Measurements from ENCODE around the gene BDKRB1. TPM values are rescaled to one million over a fixed set of nuclear protein-coding genes. Genes with fewer than 3 reads are reported as not detected.
A peak's percentile ranks its signal among the peaks of the same experiment; 100 is the strongest.

Gene BDKRB1
- total RNA-seq, 2 experiments from 2014 or later, result not detected

DNA sequence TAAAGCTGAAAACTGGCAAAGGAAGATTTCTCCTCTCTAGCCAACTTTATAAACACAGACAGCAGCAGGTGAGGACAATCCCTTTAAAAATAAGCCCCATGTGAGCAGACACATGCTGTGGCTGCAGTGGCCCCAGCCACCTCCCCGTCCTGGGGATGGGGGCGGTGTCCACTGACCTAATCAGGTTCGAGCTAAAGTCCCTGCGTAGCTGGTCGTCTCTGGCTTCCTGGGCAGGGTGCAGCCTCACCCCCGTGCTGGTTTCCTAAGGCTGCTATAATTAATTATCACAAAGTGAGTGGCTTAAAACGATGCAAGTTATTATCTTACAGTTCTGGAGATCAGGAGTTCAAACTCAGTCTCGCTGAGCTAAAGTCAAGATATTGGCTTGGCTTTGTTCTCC, 1.0 kb downstream of the BDKRB1 start:
- Mint-ChIP-seq H3K4me3 (no peak overlapping the region), H3K9me3 (no peaks in the 10 kb centered on the region), H3K4me1 (no peaks in the 10 kb centered on the region), H3K27ac (no peak overlapping the region), H3K36me3 (ENCODE audit: low read depth) (no peaks in the 10 kb centered on the region), H3K27me3 (peaks cover 10% of the 10 kb centered on the region)
- ChIA-PET POLR2A (no interaction called here), CTCF (no interaction called here)
- no peak for DNase-seq

DNA sequence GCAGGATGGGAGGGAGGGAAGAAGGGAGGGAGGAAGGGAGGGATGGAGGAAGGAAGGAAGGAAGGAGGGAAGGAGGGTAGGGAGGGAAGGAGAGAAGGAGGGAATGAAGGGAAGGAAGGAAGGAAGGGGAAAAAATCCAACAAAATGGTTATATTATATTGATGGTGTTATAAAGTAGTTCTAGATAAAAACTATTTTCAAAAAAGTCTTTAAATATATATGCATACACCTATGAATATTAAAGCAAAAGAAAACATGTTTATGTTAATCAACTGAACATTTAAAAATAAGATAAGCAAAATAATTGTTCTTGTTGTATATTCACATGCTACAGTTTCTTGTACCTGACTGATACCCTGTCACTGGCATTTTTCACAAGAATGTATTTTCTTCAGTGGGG, 1.9 kb downstream of the BDKRB1 start:
- Mint-ChIP-seq H3K9me3 (no peaks in the 10 kb centered on the region), H3K36me3 (ENCODE audit: low read depth) (no peaks in the 10 kb centered on the region), H3K27ac (no peak overlapping the region), H3K4me1 (no peaks in the 10 kb centered on the region), H3K27me3 (peaks cover 10% of the 10 kb centered on the region), H3K4me3 (no peak overlapping the region)
- CTCF ChIA-PET, result no interaction called here
- POLR2A ChIA-PET, result no interaction called here
- no peak for DNase-seq

DNA sequence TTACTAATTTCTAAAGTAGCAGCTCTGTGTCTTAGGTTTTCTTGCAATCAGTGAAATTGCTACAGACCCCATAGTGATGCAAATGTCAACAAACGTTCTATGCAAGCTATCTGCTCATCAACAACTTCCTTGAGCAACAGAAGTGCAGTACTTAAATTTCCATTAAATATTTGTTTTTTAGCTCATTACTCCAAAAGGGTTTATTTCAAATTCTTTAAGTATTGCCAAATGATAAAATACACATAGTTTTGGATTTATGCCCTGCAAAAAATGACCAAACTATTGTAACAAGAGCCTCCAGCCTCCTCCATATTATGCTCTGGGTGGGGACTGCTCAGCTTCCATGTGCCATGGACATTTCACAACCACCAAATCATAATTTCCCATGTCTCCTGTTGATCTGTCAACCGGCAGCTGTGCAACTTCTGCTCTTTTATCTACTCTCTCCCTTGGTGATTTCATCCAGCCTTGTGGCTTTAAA, 4.4 kb downstream of the BDKRB1 start:
- Mint-ChIP-seq H3K9me3 (no peaks in the 10 kb centered on the region), H3K27ac (no peak overlapping the region), H3K27me3 (peaks cover 10% of the 10 kb centered on the region), H3K36me3 (ENCODE audit: low read depth) (no peaks in the 10 kb centered on the region), H3K4me3 (no peak overlapping the region), H3K4me1 (no peaks in the 10 kb centered on the region)
- DNase-seq, result no peak
- ChIA-PET POLR2A (no interaction called here), CTCF (no interaction called here)

DNA sequence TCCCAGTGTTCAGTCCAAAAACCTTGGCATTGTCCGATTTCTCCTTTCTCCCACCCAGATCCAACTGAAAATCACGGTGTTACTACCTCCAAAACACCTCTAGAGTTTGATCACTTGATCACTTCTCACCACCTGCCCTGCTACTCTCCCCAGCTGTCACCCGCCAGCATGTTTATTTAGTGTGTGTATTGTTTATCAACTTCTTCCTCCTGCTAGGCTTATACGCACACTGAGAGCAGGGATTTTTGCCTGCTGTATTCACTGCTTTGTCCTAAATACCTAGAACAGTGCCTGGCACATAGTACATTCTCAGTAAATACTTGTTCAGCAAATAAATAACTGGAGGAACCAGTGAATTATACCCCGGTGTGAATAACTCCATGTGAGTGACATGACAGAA, 5.0 kb downstream of the BDKRB1 start:
- Mint-ChIP-seq H3K4me1 (no peaks in the 10 kb centered on the region), H3K27ac (no peak overlapping the region), H3K4me3 (no peak overlapping the region), H3K9me3 (no peaks in the 10 kb centered on the region), H3K27me3 (peaks cover 10% of the 10 kb centered on the region), H3K36me3 (ENCODE audit: low read depth) (no peaks in the 10 kb centered on the region)
- no peak for DNase-seq
- ChIA-PET CTCF (no interaction called here), POLR2A (no interaction called here)

DNA sequence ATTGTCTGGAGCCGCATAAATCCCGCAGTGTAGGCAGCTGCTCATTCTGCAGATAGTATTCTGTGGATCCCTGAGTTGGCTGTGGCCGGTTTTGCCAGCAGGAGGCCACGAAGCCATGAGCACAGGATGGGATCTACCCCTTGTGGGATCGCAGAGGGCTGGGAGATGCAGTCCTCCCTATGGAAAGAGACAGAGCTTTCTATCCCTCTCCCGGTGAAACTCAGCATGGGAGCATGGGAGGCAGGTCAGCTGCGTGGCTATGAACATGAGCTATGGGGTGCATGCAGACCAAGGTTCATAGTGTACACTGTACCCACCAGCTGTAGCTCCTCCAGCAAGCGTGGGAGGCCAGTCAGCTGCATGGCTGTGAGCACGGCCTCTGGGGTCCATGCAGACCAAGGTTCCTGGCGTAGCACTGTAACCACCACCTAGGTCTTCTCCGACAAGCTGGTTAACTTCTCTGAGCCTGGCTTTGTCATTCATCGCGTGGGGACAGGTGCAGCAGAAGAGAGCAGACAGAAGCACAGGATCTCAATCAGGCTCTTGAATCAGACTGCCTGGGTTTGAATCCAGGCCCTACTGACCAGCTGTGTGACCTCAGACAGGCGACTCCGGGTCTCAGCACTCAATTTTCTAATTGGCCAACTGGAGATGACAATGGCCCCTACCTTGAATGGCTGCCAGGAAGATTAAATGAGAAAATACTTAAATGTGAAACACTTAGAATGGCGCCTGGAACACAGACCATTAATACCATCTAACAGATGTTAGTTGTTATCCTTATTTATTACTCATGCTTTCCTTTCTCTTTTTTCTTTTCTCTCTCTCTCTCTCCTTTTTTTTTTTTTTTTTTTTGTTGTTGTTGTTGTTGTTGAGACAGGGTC, 6.0 kb downstream of the BDKRB1 start:
- Mint-ChIP-seq H3K27me3 (peaks cover 10% of the 10 kb centered on the region), H3K4me3 (no peak overlapping the region), H3K4me1 (no peaks in the 10 kb centered on the region), H3K36me3 (ENCODE audit: low read depth) (no peaks in the 10 kb centered on the region), H3K27ac (no peak overlapping the region), H3K9me3 (no peaks in the 10 kb centered on the region)
- POLR2A ChIA-PET, result no interaction called here
- DNase-seq, result no peak
- CTCF ChIA-PET, result no interaction called here

DNA sequence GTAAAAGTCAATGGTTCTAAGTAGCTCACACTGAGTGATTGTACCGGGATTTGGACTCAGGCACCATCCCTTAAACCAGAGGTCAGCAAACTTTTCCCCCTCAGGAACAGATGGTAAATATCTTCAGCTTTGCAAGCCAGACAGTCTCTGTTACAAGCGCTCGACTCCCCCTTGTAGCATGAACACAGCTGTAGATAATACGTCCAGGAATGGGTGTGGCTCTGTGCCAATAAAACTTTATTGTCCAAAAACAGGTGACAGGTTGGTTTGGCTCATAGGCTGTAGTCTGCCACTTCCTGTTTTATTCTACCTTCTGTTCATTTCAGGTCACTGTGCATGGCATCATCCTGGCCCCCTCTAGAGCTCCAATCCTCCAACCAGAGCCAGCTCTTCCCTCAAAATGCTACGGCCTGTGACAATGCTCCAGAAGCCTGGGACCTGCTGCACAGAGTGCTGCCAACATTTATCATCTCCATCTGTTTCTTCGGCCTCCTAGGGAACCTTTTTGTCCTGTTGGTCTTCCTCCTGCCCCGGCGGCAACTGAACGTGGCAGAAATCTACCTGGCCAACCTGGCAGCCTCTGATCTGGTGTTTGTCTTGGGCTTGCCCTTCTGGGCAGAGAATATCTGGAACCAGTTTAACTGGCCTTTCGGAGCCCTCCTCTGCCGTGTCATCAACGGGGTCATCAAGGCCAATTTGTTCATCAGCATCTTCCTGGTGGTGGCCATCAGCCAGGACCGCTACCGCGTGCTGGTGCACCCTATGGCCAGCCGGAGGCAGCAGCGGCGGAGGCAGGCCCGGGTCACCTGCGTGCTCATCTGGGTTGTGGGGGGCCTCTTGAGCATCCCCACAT, 7.6 kb downstream of the BDKRB1 start:
- CTCF ChIA-PET, result no interaction called here
- Mint-ChIP-seq H3K4me1 (no peaks in the 10 kb centered on the region), H3K27ac (no peak overlapping the region), H3K9me3 (no peaks in the 10 kb centered on the region), H3K4me3 (no peak overlapping the region), H3K36me3 (ENCODE audit: low read depth) (no peaks in the 10 kb centered on the region), H3K27me3 (peaks cover 9% of the 10 kb centered on the region)
- no peak for DNase-seq
- POLR2A ChIA-PET, result no interaction called here

DNA sequence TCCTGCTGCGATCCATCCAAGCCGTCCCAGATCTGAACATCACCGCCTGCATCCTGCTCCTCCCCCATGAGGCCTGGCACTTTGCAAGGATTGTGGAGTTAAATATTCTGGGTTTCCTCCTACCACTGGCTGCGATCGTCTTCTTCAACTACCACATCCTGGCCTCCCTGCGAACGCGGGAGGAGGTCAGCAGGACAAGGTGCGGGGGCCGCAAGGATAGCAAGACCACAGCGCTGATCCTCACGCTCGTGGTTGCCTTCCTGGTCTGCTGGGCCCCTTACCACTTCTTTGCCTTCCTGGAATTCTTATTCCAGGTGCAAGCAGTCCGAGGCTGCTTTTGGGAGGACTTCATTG, 8.2 kb downstream of the BDKRB1 start:
- Mint-ChIP-seq H3K27ac (no peak overlapping the region), H3K4me3 (no peak overlapping the region), H3K4me1 (no peaks in the 10 kb centered on the region), H3K27me3 (peaks cover 9% of the 10 kb centered on the region), H3K36me3 (ENCODE audit: low read depth) (no peaks in the 10 kb centered on the region), H3K9me3 (no peaks in the 10 kb centered on the region)
- DNase-seq, result no peak
- POLR2A ChIA-PET, result no interaction called here
- CTCF ChIA-PET, result no interaction called here

DNA sequence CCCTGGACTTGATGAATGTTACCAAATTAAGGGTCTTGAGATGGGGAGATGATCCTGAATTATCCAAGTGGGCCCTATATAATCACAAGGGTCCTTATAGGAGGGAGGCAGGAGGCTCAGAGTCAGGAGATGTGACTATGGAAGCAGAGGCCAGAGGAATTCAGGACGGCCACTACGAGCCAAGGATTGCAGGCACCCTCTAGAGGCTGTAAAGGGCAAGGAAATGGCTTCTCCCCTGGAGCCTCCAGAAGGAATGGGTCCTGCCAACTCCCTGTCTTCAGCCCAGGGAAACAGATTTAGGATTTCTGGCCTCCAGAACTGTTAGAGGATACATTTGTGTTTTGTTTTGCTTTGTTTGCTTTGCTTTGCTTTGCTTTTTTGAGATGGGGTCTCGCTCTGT, 8.8 kb downstream of the BDKRB1 start:
- DNase-seq, result no peak
- H3K36me3 Mint-ChIP-seq (ENCODE audit: low read depth), result no peaks in the 10 kb centered on the region
- no peak overlapping the region for H3K27ac Mint-ChIP-seq
- peaks cover 6% of the 10 kb centered on the region for H3K27me3 Mint-ChIP-seq
- no peak overlapping the region for H3K4me3 Mint-ChIP-seq
- CTCF ChIA-PET, result no interaction called here
- POLR2A ChIA-PET, result no interaction called here
- no peaks in the 10 kb centered on the region for H3K9me3 Mint-ChIP-seq
- H3K4me1 Mint-ChIP-seq, result no peaks in the 10 kb centered on the region

DNA sequence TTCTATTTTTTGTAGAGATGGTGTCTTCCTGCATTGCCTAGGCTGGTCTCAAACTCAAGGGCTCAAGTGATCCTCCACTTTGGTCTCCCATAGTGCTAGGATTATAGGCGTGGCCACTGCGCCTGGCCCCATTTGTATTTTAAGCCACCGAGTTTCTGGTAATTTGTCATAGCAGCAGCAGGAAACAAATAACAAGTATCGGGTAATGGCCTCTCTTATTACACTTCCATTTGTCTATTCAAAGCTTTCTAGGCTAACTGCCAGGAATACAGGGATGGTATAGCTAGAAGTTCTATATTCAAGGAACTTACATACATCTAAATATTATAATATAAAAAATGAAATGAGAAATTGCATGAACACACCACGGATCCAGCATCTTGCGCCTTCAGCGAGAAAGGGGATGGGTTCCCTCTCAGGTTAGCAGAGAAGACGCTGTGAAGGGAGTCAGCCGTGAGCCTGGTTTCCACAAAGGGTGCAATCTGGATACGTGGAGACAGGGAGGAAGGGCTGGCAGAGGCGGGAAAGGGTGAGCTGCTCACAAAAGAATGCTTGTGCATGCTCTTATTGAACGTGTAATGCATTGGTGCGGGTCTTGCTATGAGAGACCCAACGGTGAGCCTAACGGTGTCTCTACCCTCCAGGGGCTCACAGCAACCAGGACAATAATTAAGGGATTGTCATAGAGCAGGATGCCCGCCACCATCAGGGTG, 9.5 kb downstream of the BDKRB1 start:
- CTCF ChIA-PET, result no interaction called here
- DNase-seq, result no peak
- Mint-ChIP-seq H3K27me3 (peaks cover 6% of the 10 kb centered on the region), H3K36me3 (ENCODE audit: low read depth) (no peaks in the 10 kb centered on the region), H3K27ac (peak overlapping the region; percentile 46), H3K4me1 (no peaks in the 10 kb centered on the region), H3K4me3 (no peak overlapping the region), H3K9me3 (no peaks in the 10 kb centered on the region)
- POLR2A ChIA-PET, result no interaction called here

DNA sequence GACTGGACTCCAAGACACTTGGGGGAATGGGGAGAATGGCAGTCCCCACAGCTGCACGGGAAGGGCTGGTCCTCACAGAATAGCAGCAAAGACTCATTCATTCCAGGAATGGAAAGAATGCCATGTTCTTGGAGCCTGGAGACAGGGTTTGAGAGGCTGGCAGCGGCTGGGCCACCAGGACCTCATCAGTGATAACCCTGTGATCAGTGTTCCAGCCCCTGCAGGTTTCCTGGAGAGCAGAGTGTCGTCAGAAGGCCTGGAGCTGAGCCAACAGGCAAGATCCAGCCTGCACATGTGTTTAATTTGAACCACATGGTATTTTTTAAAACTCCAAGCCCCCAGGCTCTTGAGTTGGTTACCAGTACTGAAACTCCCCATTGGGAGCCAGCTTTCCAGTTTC, 11.3 kb downstream of the BDKRB1 start:
- Mint-ChIP-seq H3K36me3 (ENCODE audit: low read depth) (no peaks in the 10 kb centered on the region), H3K27me3 (no peaks in the 10 kb centered on the region), H3K4me1 (no peaks in the 10 kb centered on the region), H3K4me3 (no peak overlapping the region), H3K27ac (no peak overlapping the region), H3K9me3 (peaks cover 4% of the 10 kb centered on the region)
- CTCF ChIA-PET, result no interaction called here
- DNase-seq, result no peak
- POLR2A ChIA-PET, result no interaction called here

DNA sequence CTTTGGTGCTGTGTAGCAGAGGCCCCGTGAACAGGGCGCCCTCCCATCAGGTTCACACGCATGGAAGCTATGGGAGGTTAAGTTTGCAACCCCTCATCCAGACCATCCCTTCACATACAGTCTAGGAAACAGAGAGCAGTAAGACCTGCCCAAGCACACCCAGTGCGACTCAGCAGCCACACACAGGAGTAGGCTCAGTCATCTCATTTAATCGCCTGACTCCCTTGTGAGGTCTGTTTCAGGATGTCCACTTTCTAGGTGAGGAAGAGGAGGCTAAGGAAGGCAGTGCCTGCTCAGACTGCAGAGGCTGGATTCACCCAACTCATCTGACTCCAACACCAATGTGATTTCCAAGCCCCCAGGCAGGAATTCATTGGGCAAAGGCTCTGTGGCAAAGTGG, 11.9 kb downstream of the BDKRB1 start:
- no peak for DNase-seq
- ChIA-PET CTCF (no interaction called here), POLR2A (no interaction called here)
- Mint-ChIP-seq H3K4me1 (no peaks in the 10 kb centered on the region), H3K36me3 (ENCODE audit: low read depth) (no peaks in the 10 kb centered on the region), H3K27me3 (no peaks in the 10 kb centered on the region), H3K4me3 (no peak overlapping the region), H3K9me3 (peaks cover 4% of the 10 kb centered on the region), H3K27ac (no peak overlapping the region)

DNA sequence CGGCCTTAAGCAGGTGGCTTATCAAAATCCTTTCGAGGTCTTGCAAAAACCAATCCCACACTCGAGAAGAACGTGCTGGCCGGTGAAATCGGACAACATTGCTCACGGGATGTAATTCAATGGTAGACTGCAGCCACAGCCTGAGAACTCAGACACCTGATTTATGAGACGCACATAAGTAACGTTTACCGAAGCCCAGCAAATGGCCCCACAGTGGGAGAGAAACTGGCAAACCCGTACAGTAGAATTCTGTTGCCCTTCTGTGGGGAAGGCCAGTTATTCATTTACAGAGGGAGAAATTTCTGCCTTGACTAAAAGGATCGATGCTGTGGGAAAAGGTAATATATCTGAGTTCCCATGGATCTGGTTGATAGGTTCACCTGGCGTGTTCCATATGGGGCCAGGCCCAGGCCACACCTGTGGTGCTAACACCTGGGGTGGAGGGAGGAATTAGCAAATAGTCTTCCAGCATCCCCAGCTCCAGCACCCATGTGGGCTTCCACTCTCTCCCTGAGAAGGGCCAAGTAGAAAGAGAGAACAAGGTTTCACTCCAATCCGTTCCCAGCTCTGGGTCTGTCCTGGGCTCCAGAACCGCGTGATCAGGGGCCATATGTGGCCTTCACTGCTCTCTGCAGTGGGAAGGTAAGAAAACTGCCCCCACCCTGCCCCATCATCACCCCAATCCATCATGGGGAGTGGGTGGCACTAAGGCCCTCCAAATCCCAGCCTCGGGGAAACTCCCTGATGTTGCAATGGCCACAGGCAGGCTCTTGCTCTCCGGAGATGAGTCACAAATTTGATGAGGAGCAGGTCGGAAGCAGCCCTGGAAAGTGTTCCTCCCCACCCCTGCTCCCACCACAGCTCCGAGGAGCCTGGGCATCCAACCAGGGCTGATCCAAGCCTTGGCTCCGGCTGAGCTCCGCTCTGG, 12.7 kb downstream of the BDKRB1 start:
- Mint-ChIP-seq H3K4me3 (no peak overlapping the region), H3K27ac (no peak overlapping the region), H3K36me3 (ENCODE audit: low read depth) (no peaks in the 10 kb centered on the region), H3K27me3 (no peaks in the 10 kb centered on the region), H3K4me1 (no peaks in the 10 kb centered on the region), H3K9me3 (peaks cover 8% of the 10 kb centered on the region)
- POLR2A ChIA-PET, result no interaction called here
- CTCF ChIA-PET, result no interaction called here
- DNase-seq, result no peak
